SKM-1 (cell line): ENCODE measurements around the gene FGFR3.
"Not testable (repeated sequence)": the region's sequence is repeated elsewhere in the genome, so short reads cannot be mapped to it uniquely, and the experiment has no call there.

Experiments used
- DNase-seq: peaks from one replicate; lab custom pipeline; 2025; ENCODE audit not compliant: unreplicated experiment; lab: John Stamatoyannopoulos, UW

The FGFR3 gene

GRCh38 chr4:1839282-1839681 lies 46.2 kb downstream of the FGFR3 start:
- no peak for DNase-seq

GRCh38 chr4:1841201-1841886 lies 48.3 kb downstream of the FGFR3 start:
- no peak for DNase-seq

GRCh38 chr4:1841887-1842210 lies 48.8 kb downstream of the FGFR3 start:
- no peak for DNase-seq

- no peak for DNase-seq
These were observed 49.3 kb downstream of the FGFR3 start for GRCh38 chr4:1842339-1842895.

- no peak for DNase-seq
These were observed 49.9 kb downstream of the FGFR3 start for GRCh38 chr4:1842993-1843448.

- no peak for DNase-seq
These were observed 50.8 kb downstream of the FGFR3 start for GRCh38 chr4:1843852-1844251.

- DNase-seq = not testable (repeated sequence)
These were observed 51.5 kb downstream of the FGFR3 start for GRCh38 chr4:1844618-1845017.

GRCh38 chr4:1846580-1846979 lies 53.5 kb downstream of the FGFR3 start:
- DNase-seq = no peak

GRCh38 chr4:1850276-1850675 lies 57.2 kb downstream of the FGFR3 start:
- no peak for DNase-seq

- DNase-seq = no peak
These were observed 58.1 kb downstream of the FGFR3 start for GRCh38 chr4:1851160-1851559.

- no peak for DNase-seq
These were observed 58.7 kb downstream of the FGFR3 start for GRCh38 chr4:1851575-1852410.

GRCh38 chr4:1852904-1853623 lies 60.0 kb downstream of the FGFR3 start:
- DNase-seq = no peak

- no peak for DNase-seq
These were observed 61.7 kb downstream of the FGFR3 start for GRCh38 chr4:1854752-1855151.

- no peak for DNase-seq
These were observed 62.4 kb downstream of the FGFR3 start for GRCh38 chr4:1855333-1856070.

GRCh38 chr4:1856071-1856942 lies 63.2 kb downstream of the FGFR3 start, which contains the start of gene LETM1:
Gene LETM1 (minus strand): TSS chr4:1856156. CDS start chr4:1855950, 206 bp downstream.
- peak; percentile 89 for DNase-seq

GRCh38 chr4:1856943-1857699 lies 64.0 kb downstream of the FGFR3 start:
- no peak for DNase-seq

- DNase-seq = no peak
These were observed 64.8 kb downstream of the FGFR3 start for GRCh38 chr4:1857931-1858330.
